Activated T-cell treated with anti-CD3 and anti-CD28 coated beads, Interleukin-2, amount 50 U/mL, for 24 hours (primary cell): ENCODE results near the gene OR13F1.
"Not testable (repeated sequence)": the region's sequence is repeated elsewhere in the genome, so short reads cannot be mapped to it uniquely, and the experiment has no call there.

Experiments used
- DNase-seq: peaks from one replicate; pipeline ENCODE4 v3.0.0-alpha.2; 2020
- H3K27ac Mint-ChIP-seq: 2 replicates; pipeline ENCODE4 v1.8.0; 2020; ENCODE audit warnings: mild to moderate bottlenecking, mixed read lengths
- H3K27me3 Mint-ChIP-seq: 2 replicates; pipeline ENCODE4 v1.8.0; 2020; ENCODE audit warnings: mixed read lengths
- H3K36me3 Mint-ChIP-seq: 2 replicates; pipeline ENCODE4 v1.8.0; 2020; ENCODE audit warnings: low read depth, mixed read lengths
- H3K4me1 Mint-ChIP-seq: 2 replicates; pipeline ENCODE4 v1.8.0; 2020; ENCODE audit warnings: low read depth, mixed read lengths
- H3K4me3 Mint-ChIP-seq: 2 replicates; pipeline ENCODE4 v1.8.0; 2020; ENCODE audit warnings: mild to moderate bottlenecking, moderate library complexity, mixed read lengths
- H3K9me3 Mint-ChIP-seq: 2 replicates; pipeline ENCODE4 v1.8.0; 2020; ENCODE audit warnings: mixed read lengths

Gene OR13F1, protein sequence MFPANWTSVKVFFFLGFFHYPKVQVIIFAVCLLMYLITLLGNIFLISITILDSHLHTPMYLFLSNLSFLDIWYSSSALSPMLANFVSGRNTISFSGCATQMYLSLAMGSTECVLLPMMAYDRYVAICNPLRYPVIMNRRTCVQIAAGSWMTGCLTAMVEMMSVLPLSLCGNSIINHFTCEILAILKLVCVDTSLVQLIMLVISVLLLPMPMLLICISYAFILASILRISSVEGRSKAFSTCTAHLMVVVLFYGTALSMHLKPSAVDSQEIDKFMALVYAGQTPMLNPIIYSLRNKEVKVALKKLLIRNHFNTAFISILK

DNA sequence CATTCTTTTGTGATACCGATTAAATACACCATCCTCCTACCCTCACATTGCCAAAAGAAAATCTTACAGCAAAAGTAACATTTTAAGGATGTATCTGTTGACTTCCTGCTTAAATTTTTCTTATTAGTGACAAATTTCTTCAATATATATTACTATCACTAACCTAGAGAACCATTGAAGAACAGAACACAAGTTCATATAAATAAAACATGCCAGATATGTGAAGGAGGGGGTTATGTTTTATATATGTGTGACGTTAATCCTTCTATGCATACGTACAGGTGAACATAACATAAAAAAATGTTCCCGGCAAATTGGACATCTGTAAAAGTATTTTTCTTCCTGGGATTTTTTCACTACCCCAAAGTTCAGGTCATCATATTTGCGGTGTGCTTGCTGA lies at the start of gene OR13F1:
TSS of gene OR13F1 (plus strand) at position 301 of the 400 bp plus-strand sequence. CDS start at position 301, 0 bp downstream.
- no peak within 1 kb of the TSS for H3K4me3 Mint-ChIP-seq
- no peak within 1 kb of the TSS for H3K27ac Mint-ChIP-seq
- DNase-seq = no peak
- H3K27me3 Mint-ChIP-seq = no peaks in the 10 kb centered on the region
- H3K9me3 Mint-ChIP-seq = peaks cover 3% of the 10 kb centered on the region
- H3K4me1 Mint-ChIP-seq = no peaks in the 10 kb centered on the region
- no peaks in the 10 kb centered on the region for H3K36me3 Mint-ChIP-seq

DNA sequence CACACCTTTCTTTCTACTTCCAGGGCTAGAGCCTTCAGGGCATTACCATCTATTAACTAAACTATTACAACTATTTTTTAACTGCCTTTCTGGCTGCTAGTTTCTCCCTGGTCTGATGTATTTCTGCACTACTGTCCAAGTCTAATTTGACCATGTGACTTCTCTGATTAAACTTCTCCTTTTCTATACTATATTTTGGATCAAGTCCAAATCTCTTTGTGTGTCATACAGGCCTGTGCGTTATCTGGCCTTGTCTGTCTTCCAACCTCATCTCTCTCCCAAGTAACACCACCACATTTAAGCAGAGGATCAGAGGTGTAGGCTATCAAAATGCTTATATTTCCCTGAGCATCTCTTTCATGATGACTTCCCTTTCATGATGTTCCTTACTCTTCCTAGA lies 47.2 kb upstream of the OR13F1 start:
- no peaks in the 10 kb centered on the region for H3K27me3 Mint-ChIP-seq
- H3K27ac Mint-ChIP-seq = no peak overlapping the region
- H3K36me3 Mint-ChIP-seq = no peaks in the 10 kb centered on the region
- H3K4me1 Mint-ChIP-seq = no peaks in the 10 kb centered on the region
- H3K9me3 Mint-ChIP-seq = peaks cover 3% of the 10 kb centered on the region
- no peak for DNase-seq
- H3K4me3 Mint-ChIP-seq = no peak overlapping the region

DNA sequence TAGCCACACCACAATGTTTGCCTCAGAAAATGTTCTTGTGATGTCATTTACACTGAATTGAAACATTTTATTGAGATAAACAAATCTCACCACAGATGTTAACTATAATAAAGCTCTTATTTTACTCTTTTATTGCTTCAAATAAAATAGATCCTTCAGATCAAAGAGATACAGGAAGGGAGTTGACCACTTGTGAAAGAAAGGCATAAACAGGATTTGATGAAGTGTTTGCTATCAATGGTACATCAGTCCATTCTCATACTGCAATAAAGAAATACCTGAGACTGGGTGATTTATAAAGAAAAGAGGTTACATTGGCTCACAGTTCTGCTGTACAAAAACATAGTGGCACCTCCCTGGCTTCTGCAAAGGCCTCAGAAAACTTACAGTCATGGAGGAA lies 40.2 kb upstream of the OR13F1 start:
- Mint-ChIP-seq H3K27ac (no peak overlapping the region), H3K36me3 (no peaks in the 10 kb centered on the region), H3K27me3 (no peaks in the 10 kb centered on the region), H3K4me3 (no peak overlapping the region), H3K9me3 (peaks cover 5% of the 10 kb centered on the region), H3K4me1 (no peaks in the 10 kb centered on the region)
- DNase-seq = no peak

DNA sequence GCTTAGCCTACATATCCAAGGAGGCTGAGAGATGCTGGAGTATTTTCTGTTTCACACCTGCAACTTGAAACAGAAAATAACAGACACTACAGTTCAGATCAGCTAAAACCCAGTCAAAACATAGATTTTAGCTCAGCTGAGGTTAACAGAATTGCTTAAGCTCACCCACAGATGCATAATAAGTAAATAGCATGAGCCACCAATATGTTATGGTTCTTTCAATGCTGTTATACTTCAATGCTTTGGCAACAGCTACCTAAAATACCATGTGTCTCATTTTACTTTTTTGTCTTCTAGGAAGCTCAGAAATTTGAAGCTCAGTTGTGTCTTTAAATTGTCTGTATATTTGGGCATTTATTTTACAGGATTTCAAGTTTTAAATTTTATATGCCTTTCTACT lies 35.8 kb upstream of the OR13F1 start:
- Mint-ChIP-seq H3K9me3 (peaks cover 5% of the 10 kb centered on the region), H3K4me1 (no peaks in the 10 kb centered on the region), H3K4me3 (no peak overlapping the region)

DNA sequence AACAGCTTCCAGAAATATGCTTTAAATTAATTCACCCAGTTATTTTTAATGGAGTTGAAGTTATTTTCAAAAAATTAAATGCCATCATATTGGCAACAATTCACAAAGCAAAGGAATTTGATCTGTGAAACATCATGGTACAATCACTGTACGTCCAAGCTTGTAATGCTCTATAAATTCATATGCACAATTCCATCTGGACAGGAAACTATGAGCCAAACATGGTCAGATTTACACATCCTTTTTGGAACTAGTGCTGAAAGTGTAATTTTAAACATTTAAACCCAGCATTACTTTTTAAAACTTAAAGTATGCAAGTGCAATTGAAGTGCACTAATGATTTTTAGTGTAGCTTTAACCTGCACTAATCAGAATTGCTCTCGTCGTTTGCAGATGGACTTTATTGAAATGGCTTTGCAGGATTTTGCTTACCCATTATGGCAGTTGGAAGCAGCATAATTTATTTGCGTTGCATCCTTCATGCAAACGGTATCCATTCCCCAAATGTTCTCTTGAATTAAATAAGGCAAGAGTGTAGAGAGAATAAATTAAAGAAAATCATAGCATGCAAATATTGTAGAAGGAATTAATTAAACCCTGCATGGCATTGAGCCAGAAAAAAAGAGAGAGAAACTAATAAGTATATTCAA lies 21.0 kb upstream of the OR13F1 start:
- Mint-ChIP-seq H3K27me3 (no peaks in the 10 kb centered on the region), H3K36me3 (no peaks in the 10 kb centered on the region), H3K4me3 (no peak overlapping the region), H3K27ac (no peak overlapping the region), H3K9me3 (no peaks in the 10 kb centered on the region), H3K4me1 (no peaks in the 10 kb centered on the region)
- DNase-seq = no peak

More for the DNA sequence above, 35.8 kb upstream of the OR13F1 start:
- H3K36me3 Mint-ChIP-seq = no peaks in the 10 kb centered on the region
- DNase-seq = no peak
- H3K27ac Mint-ChIP-seq = no peak overlapping the region
- H3K27me3 Mint-ChIP-seq = no peaks in the 10 kb centered on the region

DNA sequence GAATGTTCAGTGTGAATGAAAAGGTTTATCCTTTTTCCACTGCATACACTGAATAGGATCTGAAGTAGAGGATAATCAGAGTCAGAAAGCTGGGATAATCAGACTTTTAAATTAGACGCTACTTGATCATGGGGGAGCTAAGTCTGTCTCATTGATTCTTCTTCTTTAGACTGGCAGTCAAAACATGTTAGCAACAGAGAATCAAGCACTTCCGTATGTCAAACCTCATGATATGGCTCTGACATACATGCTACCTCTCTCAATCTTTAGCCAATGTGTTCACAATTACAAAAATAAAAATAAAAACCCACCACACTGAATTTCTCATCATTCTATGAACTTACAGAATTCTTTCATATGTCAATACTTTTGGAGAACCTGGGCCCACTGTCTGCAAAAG lies 19.0 kb upstream of the OR13F1 start:
- Mint-ChIP-seq H3K27ac (no peak overlapping the region), H3K4me3 (no peak overlapping the region), H3K36me3 (no peaks in the 10 kb centered on the region), H3K27me3 (no peaks in the 10 kb centered on the region), H3K9me3 (no peaks in the 10 kb centered on the region), H3K4me1 (no peaks in the 10 kb centered on the region)
- no peak for DNase-seq

DNA sequence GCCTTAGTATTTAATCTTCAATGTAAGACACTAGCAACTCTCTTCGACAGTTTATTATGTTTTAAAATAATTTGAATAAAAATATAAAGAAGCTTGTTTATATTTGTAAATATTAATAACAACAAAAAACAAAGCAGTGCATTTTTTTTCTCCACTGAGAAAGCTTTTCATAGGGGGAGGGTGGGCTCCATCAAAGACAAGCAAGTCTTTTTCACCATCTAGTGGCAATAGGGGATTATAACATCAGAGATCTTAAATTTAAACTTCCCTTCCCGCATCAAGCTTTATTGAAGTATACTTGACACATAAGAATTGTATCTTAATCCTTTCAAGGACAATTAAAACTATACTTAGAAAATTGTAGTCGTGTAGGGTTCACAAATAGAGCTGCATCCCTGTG lies 9.3 kb upstream of the OR13F1 start:
- Mint-ChIP-seq H3K4me1 (no peaks in the 10 kb centered on the region), H3K9me3 (no peaks in the 10 kb centered on the region), H3K27ac (no peak overlapping the region)

DNA sequence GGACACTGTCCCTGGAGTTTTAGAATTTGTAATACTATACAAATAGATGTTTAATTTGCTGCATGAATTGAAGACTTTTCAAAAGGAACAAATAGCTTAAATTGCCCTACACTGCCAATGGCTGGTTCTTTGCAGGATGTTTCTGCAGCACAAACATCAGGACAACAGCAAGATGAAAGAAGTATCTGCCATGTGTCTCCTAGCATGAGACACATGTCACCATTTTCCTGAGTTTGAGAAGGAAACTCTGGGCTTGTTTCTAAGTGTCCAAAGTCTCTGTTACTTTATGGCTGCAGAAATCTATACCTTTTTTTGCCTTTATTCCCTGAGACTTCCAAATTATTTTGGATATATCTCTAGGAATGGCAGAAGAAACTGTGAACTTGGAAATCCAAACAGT lies 623 bp upstream of the OR13F1 start:
- H3K27ac Mint-ChIP-seq = no peak overlapping the region
- no peaks in the 10 kb centered on the region for H3K36me3 Mint-ChIP-seq
- H3K9me3 Mint-ChIP-seq = peaks cover 3% of the 10 kb centered on the region
- no peak for DNase-seq
- no peaks in the 10 kb centered on the region for H3K27me3 Mint-ChIP-seq
- H3K4me3 Mint-ChIP-seq = no peak overlapping the region
- no peaks in the 10 kb centered on the region for H3K4me1 Mint-ChIP-seq

More for the DNA sequence above, 9.3 kb upstream of the OR13F1 start:
- H3K27me3 Mint-ChIP-seq = no peaks in the 10 kb centered on the region
- no peak overlapping the region for H3K4me3 Mint-ChIP-seq
- H3K36me3 Mint-ChIP-seq = no peaks in the 10 kb centered on the region
- DNase-seq = no peak

DNA sequence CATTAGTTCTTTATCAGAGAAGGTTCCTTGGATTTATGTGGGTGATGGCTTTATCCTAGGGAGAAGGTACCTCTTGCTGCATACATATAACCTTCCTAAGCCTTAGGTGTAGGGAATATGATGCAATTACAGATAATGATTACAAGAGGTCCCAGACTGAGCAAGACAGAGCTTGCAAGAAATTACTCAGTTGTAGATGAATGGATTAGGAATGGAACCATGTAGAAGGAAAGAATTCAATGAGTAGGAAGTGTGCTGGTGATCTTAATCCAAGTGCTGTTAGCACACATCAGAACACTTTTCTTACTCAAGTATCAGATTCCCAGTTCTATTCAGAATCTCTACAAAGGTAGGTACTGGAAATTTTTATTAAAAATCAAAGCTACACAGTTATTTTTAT lies 2.5 kb downstream of the OR13F1 start:
- no peaks in the 10 kb centered on the region for H3K36me3 Mint-ChIP-seq
- H3K27ac Mint-ChIP-seq = no peak overlapping the region
- no peaks in the 10 kb centered on the region for H3K4me1 Mint-ChIP-seq
- DNase-seq = no peak
- peaks cover 2% of the 10 kb centered on the region for H3K9me3 Mint-ChIP-seq
- no peaks in the 10 kb centered on the region for H3K27me3 Mint-ChIP-seq
- no peak overlapping the region for H3K4me3 Mint-ChIP-seq

DNA sequence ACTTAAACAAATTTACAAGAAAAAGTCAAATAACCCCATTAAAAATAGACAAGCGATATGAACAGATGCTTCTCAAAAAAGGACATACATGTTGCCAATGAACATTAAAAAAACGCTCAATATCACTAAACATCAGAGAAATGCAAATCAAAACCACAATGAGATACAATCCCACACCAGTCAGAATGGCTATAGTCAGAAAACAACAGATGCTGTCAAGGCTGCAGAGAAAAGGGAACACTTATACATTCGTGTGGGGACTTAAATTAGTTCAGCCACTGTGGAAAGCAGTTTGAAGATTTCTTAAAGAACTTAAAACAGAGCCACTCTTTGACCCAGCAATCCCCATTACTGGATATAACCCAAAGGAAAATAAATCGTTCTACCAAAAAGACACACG lies 10.8 kb downstream of the OR13F1 start:
- peaks cover 2% of the 10 kb centered on the region for H3K9me3 Mint-ChIP-seq
- H3K27me3 Mint-ChIP-seq = no peaks in the 10 kb centered on the region
- no peak overlapping the region for H3K27ac Mint-ChIP-seq
- H3K4me3 Mint-ChIP-seq = no peak overlapping the region
- no peaks in the 10 kb centered on the region for H3K4me1 Mint-ChIP-seq
- no peaks in the 10 kb centered on the region for H3K36me3 Mint-ChIP-seq
- DNase-seq = no peak

DNA sequence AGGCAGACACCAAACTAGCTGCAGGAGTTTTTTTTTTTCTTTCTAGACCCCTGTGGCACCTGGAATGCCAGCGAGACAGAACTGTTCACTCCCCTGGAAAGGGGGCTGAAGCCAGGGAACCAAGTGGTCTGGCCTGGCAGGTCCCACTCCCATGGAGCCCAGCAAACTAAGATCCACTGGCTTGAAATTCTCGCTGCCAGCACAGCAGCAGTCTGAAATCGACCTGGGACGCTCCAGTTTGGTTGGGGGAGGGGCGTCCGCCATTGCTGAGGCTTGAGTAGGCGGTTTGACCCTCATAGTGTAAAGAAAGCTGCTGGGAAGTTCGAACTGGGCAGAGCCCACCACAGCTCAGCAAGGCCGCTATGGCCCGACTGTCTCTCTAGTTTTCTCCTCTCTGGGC lies 16.2 kb downstream of the OR13F1 start:
- H3K36me3 Mint-ChIP-seq, H3K4me3 Mint-ChIP-seq, H3K4me1 Mint-ChIP-seq, H3K27me3 Mint-ChIP-seq, H3K27ac Mint-ChIP-seq, DNase-seq, H3K9me3 Mint-ChIP-seq: not testable (repeated sequence)

DNA sequence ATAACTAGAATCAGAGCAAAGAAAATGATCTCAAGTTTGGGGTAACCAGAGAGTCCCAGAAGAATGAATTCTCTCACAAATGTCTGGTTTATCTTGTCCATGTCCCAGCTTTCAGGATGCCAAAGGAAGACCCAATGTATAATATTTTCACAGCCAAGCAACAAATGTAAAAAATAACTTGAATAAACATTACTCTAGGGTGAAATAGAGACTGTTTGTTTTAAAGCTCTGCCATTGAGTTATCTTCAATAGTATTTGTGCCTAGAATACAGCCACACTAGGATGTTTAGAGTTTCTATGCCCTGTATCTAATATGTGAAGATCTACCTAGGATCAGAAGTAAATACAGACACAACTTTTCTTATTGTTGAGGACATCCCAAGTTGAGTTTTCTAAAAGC lies 23.0 kb downstream of the OR13F1 start, which contains the start of gene OR13C4:
TSS of gene OR13C4 (minus strand) at position 101 of the 400 bp plus-strand sequence. CDS start at position 101, 0 bp downstream.
- Mint-ChIP-seq H3K4me1 (no peaks in the 10 kb centered on the region), H3K27ac (no peak within 1 kb of the TSS), H3K36me3 (no peaks in the 10 kb centered on the region), H3K9me3 (peaks cover 6% of the 10 kb centered on the region), H3K4me3 (no peak within 1 kb of the TSS), H3K27me3 (no peaks in the 10 kb centered on the region)
- DNase-seq = no peak

DNA sequence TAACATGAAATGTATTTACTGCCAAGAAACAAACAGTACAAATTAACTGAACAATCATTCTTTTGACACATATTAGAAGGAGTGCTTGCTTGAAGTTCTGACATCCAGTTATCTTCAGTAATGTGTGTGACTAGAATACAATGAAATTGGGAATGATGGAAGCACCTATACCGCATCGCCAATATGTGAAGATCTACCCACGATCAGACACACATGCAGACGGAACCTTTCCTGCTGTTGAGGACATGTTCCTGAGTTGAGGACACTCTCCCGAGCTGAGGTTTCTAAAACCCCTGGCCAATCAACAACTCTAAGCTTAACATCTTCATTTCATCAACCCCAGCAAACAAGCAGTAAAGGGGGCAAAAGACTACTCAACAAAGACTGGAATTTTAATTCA lies 32.7 kb downstream of the OR13F1 start, which contains the start of gene OR13C3:
TSS of gene OR13C3 (minus strand) at position 101 of the 400 bp plus-strand sequence. CDS start 133 bp downstream, outside the sequence.
- H3K9me3 Mint-ChIP-seq = no peaks in the 10 kb centered on the region
- no peaks in the 10 kb centered on the region for H3K27me3 Mint-ChIP-seq
- no peaks in the 10 kb centered on the region for H3K36me3 Mint-ChIP-seq
- DNase-seq = no peak
- H3K27ac Mint-ChIP-seq = no peak within 1 kb of the TSS
- no peak within 1 kb of the TSS for H3K4me3 Mint-ChIP-seq
- H3K4me1 Mint-ChIP-seq = no peaks in the 10 kb centered on the region

DNA sequence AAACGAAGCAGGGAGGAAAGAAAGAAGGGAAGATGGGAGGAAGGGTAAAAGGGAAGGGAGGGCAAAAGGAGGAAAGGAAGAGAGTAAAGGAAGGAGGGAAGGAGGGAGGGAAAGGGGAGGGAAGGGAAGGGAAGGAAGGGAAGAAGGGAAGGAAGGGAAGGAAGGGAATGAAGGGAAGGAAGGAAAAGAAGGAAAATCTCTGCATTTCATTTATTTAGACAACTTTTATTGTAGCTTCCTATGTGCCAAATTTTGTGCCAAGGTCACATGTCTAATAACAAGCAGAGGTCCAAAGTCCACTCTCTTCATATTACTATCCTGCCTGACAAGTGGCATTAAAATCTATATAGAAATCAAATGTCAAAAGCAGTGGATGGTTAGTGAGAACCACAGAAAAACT lies 35.2 kb downstream of the OR13F1 start:
- no peak overlapping the region for H3K4me3 Mint-ChIP-seq
- no peak overlapping the region for H3K27ac Mint-ChIP-seq
- H3K36me3 Mint-ChIP-seq = no peaks in the 10 kb centered on the region
- no peak for DNase-seq
- H3K27me3 Mint-ChIP-seq = no peaks in the 10 kb centered on the region
- no peaks in the 10 kb centered on the region for H3K4me1 Mint-ChIP-seq
- no peaks in the 10 kb centered on the region for H3K9me3 Mint-ChIP-seq

DNA sequence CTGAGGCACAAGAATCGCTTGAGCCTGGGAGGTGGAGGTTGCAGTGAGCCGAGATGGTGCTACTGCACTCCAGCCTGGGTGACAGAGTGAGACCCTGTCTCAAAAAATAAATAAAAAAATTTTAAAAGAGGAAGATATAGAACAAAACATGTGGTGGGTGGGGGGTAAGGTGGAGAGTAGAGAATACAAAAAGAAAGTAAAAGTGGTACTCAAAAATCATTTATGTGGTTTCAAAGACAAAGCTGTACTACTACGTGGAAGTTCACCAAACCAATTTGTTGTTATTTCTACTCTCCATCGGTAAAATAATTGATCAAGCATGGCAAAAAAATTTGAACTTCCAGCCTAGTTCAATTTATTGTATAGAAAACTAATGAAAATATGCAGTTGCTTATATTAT lies 40.6 kb downstream of the OR13F1 start:
- Mint-ChIP-seq H3K4me3 (no peak overlapping the region), H3K4me1 (no peaks in the 10 kb centered on the region), H3K9me3 (no peaks in the 10 kb centered on the region), H3K36me3 (no peaks in the 10 kb centered on the region), H3K27ac (no peak overlapping the region), H3K27me3 (no peaks in the 10 kb centered on the region)
- DNase-seq = no peak
